GM12878 (cell line): ENCODE results near the gene ZNF736.

Source experiments
- ATF3 ChIP-seq: IDR thresholded peaks from 2 replicates; pipeline ENCODE4 v1.6.1; 2011; ENCODE audit warnings: low read depth, mild to moderate bottlenecking, low read length, moderate library complexity, borderline replicate concordance; ENCODE audit errors: extremely low read depth
- CBX5 ChIP-seq: sonication (generic); IDR thresholded peaks from 2 replicates; pipeline ENCODE4 v1.6.1; 2016; ENCODE audit warnings: low read depth, moderate library complexity, mild to moderate bottlenecking, inconsistent platforms
- CEBPZ ChIP-seq: fragments of 150-350 bp; IDR thresholded peaks from 2 replicates; pipeline ENCODE4 v1.6.1; 2016; ENCODE audit warnings: low read depth, low read length
- CTCF ChIP-seq, 3 experiments: IDR thresholded peaks in 2 of 3; conservative IDR thresholded peaks in 1 of 3; 2 replicates each; pipeline ENCODE4 v1.5.1; 2011; ENCODE audit warnings: low read depth in 3 of 3, low read length in 3 of 3, mild to moderate bottlenecking in 3 of 3, control low read depth in 2 of 3, moderate library complexity in 2 of 3, inconsistent platforms in 1 of 3, mixed read lengths in 1 of 3; ENCODE audit not compliant: control insufficient read depth in 2 of 3, insufficient read depth in 1 of 3; ENCODE audit errors: extremely low read depth in 1 of 3
- E2F8 ChIP-seq: fragments of 450-650 bp; IDR thresholded peaks from 2 replicates; pipeline ENCODE4 v1.6.1; 2018; ENCODE audit warnings: mild to moderate bottlenecking, low read depth, moderate library complexity; ENCODE audit not compliant: partially characterized antibody
- IKZF2 ChIP-seq, 2 experiments: fragments of 450-650 bp; IDR thresholded peaks; 2 replicates each; pipeline ENCODE4 v1.6.1; 2017; ENCODE audit warnings: mild to moderate bottlenecking in 2 of 2, moderate library complexity in 2 of 2
- POLR2A ChIP-seq: IDR thresholded peaks from 2 replicates; pipeline ENCODE4 v1.6.1; 2011; ENCODE audit warnings: low read depth, mild to moderate bottlenecking, low read length
- RAD51 ChIP-seq: fragments of 450-650 bp; IDR thresholded peaks from 2 replicates; pipeline ENCODE4 v1.6.1; 2016; ENCODE audit warnings: moderate library complexity, mild to moderate bottlenecking, inconsistent platforms
- RB1 ChIP-seq: fragments of 450-650 bp; formaldehyde crosslinking; IDR thresholded peaks from 2 replicates; pipeline ENCODE4 v1.6.1; 2017; ENCODE audit warnings: mild to moderate bottlenecking, borderline replicate concordance
- USF2 ChIP-seq: IDR thresholded peaks from 2 replicates; pipeline ENCODE4 v1.6.1; 2011; ENCODE audit warnings: low read depth, low read length, improper control_type of control experiment, borderline replicate concordance
- YY1 ChIP-seq: IDR thresholded peaks from 2 replicates; pipeline ENCODE4 v1.6.1; 2011; ENCODE audit warnings: low read depth, mild to moderate bottlenecking, low read length

- no peak for TF ChIP-seq ATF3
- TF ChIP-seq CTCF (IDR thresholded peaks at IDR 0.05 in 2 of 3, conservative IDR thresholded peaks at IDR 0.05 in 1 of 3; ENCODE audit: control insufficient read depth in 2 of 3, extremely low read depth in 1 of 3, insufficient read depth in 1 of 3, low read depth in 3 of 3, low read length in 3 of 3): no peak
- no peak for TF ChIP-seq IKZF2 (IDR thresholded peaks at IDR 0.05)
- no peak for TF ChIP-seq POLR2A
- no peak for TF ChIP-seq YY1
- TF ChIP-seq RB1: no peak
- no peak for TF ChIP-seq CEBPZ
- TF ChIP-seq CBX5: 0 out of 2 replicates have a peak, but pooled peaks have one; percentile 18
- no peak for TF ChIP-seq E2F8
- TF ChIP-seq RAD51: no peak
- TF ChIP-seq USF2: no peak
These were observed 7.1 kb downstream of the ZNF736 start for GRCh38 chr7:64320547-64321513.
